GM18519 (cell line): ENCODE results near the gene FBRSL1.

ENCODE experiments used
- ATAC-seq: cut with Tn5 transposase; IDR thresholded peaks from one replicate; pipeline ENCODE4 v1.9.1; 2021; ENCODE audit warnings: mild to moderate bottlenecking, moderate library complexity; ENCODE audit not compliant: unreplicated experiment, low FRiP score

The FBRSL1 gene

DNA sequence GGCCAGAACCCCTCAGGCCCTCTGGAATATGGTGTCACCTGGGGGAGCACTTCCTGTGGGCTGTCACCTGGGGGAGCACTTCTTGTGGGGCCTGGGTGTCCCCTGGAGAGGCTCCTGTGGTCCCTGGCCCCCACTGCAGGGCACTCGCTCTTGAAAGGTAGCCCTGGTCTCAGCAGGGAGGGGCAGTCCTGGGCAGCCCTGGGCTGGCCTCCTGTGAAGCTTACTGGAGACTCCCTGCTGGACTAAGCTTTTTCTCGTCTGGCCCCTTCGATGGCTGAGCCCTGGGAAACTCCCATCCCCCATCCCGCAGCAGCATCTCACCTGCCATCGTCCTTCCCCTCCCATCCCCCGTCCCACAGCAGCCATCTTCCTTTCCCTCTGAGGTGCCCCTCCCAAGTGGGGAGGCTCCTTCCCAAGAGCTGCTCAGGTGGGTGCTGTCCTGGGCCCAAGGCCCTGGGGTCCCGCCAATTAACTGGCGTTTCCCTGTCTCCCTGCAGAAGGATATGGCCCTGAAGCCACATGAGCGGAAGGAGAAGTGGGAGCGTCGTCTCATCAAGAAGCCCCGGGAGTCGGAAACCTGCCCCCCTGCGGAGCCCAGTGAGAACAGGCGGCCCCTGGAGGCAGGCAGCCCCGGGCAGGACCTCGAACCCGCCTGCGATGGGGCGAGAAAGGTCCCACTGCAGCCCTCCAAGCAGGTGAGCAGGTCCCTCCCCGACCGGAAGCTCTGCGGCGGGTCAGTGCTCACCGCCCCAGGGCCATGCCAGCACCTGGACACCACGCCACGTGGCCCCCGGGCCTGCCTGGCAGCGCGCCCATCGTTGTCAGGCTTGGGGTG lies 17.9 kb downstream of the FBRSL1 start:
- ATAC-seq: no peak

DNA sequence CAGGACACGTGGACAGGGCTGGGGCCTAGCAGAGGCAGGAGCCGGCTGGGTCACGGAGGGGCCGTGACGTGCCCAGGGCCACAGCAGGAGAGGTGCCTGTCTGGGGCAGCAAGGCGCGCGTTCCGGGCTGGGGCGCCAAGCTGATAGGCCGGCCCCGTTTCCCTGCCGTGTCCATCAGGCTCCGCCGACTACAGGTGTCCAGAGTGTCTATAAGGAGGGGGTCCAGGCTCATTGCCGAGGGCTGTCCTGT lies 18.5 kb downstream of the FBRSL1 start:
- no peak for ATAC-seq

DNA sequence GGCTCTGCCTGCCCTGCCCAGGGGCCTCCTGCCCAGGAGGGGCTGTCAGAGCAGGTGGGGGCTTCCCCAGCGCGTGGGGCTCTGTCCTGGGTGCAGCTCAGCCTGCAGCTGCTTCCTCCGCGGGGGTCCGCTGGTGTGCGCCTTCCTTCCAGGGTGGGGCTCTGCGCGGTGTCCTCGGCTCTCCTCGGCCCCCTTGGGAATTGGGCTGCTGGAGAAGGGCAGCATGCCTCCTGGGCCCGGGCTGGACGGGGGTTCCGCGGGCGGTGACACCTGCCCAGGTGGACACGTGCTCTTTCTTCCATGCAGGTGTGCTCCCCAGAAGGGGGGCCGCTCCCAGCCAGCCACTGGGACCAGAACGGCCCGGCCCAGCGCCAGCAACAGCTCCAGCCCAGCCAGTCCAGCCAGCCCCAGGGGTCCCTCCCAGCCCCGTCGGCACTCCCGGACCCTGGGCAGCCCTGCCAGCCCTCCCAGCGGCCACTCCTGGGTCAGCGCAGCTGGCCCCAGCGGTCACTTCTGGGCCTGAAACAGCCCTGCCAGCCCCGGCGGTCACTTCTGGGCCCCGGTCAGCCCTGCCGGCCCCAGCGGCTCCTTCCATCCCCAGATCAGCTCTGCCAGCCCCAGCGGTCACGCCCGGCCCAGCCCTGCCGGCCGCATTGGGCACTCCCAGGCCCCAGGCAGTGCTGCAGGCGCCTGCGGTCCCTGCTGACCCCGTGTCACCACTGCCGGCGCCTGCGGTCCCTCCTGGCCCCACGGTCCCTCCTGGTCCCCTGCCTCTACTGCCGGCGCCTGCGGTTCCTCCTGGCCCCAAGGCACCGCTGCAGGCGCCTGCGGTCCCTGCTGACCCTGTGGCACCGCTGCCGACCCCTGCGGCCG lies 19.1 kb downstream of the FBRSL1 start:
- ATAC-seq: no peak

DNA sequence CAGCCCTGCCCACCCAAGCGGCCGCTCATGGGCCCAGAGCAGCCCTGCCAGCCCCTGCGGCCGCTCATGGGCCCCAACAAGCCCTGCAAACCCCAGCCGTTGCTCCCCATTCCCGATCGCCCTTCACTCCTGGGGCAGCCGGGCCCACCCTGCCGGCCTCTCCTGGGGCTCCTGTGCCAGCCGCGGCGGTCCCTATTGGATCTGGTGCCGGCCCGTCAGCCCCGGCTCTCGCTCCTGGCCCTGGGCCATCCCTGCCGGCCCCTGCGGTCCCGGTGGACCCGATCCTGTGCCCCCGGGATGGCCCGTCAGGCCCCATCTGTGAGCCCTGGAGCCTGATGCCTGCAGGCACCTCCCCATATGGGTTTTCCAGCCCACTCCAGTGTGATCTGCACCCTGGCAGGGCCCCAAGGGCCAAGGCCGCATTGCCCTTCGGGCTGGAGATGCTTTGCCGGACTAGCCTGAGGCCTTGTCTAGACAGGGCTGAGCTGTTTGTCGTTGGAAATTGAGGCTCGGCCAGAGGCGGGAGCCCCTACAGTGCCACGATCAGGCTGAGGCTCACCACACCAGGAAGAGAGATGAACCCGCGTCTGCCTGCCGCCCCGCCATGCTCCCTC lies 20.3 kb downstream of the FBRSL1 start:
- no peak for ATAC-seq

DNA sequence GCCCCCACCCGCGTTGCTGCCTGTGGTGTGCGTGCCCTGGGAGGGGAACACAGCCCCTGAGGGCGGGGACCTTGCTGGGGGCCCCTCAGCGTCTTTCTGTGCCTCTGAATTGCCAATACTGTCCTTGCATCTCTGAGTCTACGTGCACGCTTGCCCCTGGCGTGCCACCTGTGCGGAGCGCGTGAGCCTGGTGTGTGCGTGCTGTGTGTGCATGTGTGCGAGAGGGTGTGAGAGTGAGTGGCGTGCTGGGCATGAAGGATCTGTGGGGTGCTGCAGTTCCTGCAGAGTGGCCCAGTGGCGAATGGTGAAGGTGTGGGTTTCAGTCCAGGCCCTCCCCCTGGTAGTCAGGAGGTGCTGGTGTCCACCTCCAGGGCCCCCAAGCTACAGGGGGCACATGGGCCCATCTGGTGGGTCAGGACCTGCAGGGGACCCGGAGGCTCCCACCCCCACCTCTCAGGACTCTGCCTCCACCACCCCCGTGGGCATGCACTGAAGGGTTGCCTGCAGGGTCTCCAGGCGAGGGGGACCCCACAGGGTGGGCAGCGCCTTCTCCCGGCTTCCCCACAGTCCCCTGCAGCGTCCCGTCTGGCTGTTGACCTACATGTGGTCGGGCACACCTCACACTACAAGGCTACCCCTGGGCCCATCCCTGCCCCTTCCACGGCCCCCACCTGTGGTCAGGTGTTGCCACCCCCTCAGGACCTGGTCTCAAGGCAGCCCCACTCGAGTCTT lies 21.0 kb downstream of the FBRSL1 start:
- ATAC-seq: no peak

DNA sequence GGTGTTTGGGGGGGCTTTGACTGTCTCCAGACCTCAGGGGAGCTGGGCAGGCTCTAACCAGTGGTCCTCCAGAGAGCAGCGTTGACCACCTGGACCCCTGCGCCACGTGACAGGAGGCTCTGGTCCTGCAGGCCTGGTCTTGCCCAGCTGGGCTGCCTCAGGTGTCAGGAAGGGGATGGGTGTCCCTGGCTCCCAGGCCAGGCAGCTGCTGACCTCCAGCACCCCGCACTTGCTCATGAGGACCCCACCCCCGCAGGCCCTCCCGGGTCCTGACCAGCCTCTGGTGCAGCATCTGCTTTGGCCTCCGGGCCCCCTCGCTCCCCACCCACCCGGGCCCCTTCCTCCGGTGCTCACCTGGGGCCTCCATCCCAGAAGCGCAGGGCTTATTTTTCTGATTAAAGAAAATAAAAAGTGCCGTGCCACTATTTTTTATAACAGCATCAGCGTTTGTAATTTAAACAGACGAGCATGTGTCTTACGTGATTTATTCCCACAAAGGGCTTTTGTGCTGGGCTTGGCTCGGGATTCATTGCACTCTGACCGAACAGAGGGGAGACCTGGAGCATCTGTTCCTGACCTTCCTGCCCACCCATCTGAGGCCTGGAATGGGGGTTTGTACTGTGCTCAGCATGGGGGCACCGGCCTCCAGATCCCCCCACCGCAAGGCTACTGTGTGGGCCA lies 21.7 kb downstream of the FBRSL1 start:
- no peak for ATAC-seq

DNA sequence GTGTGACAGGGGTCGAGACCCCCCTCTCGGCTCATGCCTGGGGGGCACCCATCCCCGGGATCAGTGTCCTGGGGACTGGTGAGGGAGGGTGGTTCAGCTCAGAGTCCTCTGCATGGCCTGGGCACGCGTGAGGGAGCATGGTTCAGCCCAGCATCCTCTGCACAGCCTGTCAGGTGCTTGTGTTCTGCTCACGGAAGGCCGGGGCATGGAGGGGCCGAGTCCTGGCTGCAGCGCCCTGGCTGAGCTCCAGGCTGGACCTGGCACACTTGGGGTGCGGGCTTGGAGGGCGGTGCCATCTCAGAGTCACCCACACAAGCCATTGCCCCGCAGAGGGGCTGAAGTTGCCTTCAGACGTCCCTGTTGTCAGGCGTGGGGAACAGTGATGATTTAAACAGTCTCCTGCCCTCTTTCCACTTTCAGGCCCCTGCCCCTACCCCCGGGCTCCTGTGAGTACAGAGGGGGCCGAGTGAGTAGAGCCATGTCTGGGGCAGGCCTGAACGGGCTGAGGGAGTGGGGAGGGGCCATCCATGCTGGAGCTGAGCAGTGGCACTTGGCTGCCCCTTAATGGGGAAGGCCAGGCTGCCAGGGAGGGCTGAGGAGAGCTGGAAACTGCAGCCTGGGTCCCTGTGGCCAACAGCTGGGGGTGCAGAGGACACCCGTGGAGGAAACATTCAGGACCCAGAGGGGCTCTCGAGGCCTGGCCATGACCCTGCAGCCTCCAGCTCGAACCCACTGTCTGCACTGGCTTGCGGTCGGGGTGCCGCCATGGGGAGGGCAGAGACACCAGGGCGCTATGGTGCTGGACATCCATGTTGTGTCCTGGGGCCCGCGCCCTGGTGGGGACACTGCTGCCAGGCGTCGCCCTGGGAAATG lies 22.5 kb downstream of the FBRSL1 start:
- ATAC-seq: no peak

DNA sequence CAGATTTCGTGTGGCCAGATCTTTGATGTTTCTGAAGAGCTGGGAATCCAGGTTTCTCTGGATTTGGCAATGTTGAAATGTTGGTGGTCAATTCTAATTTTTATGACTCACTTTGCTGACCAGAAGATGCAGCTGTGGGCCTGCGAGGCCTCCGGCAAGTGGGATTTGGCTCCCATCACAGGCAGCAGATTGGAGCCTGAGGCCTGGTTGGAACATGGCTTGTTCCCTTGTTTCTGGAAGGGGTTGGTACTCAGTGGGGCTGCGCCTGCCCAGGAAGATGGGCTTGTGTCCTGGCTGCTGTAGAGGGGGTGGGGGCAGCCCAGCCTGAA lies 23.1 kb downstream of the FBRSL1 start:
- ATAC-seq: no peak

DNA sequence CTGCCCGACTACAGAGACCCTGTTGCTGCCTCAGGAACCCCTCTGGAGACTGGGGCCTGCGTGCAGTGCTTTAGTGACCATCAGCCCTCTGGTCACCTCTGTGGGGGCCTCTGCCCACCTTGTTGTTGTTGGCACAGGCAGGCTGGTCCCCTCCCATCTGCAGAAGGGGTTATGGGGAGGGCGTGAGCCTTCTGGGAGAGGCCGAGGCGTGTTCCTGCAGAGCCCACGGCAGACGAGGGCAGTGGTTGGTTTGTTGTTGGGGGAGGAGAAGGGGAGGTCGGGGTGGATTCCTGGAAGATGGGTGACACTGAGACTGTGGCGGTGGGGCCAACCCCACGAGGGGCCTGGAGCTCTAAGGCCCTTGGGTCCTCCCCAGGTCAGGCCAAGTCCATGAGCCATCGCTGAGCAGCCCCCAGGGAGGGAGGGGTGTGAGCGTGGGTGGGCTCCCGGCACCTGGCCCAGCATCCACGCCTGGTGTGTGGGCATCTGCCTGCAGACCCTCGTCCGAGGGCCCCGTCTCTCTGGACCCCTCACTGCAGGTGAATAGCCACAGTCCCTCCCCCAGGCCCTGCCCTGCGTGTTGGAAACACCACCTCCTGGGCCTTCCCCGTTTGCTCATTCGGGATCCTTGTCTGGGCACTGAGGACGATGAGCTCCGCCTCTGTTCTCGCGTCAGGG lies 23.6 kb downstream of the FBRSL1 start:
- no peak for ATAC-seq

DNA sequence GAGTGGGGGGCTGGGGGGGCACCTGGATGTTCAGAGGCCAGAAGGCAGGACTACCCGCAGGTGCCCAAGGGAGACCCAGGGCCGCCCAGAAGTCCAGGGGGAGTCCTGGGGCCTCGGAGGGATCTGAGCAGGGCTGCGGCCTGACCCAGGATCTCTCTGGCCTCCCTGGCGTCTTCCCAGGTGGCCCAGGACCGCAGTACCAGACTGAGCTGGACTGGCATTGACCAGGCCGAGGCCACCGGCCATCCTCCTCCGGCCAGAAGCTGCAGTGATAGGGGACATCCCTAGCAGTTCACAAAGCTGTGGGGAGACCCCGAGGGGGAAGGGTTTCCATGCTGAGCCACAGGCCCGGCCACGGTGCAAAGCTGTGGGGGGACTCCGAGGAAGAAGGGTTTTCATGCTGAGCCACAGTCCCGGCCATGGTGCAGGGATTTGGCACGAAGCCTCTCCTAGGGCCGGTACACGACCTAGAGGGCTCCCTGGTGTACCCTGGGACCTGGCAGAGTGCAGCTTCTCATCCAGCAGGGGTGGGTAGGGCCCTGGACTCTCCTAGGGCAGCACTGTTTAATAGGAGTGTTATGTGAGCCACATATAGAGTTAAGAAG lies 24.4 kb downstream of the FBRSL1 start:
- ATAC-seq: no peak

DNA sequence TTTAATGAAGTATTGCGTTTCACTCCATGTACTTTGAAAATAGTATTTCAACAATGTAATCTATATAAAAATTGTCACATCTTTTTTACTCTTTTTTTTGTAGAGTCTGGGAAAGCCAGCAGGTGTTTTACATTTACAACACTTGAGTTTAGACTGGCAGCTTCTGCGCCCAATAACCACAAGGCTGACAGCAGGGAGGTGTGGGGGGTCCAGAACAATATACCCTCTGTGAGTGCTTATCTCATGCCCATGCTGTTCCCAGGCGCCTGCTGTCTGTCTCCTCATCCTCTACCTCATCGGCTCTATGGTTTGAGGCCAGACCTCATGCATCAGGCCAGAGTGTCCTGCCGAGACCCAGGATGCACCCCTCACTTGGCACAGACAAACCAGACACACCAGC lies 24.9 kb downstream of the FBRSL1 start:
- ATAC-seq: no peak

DNA sequence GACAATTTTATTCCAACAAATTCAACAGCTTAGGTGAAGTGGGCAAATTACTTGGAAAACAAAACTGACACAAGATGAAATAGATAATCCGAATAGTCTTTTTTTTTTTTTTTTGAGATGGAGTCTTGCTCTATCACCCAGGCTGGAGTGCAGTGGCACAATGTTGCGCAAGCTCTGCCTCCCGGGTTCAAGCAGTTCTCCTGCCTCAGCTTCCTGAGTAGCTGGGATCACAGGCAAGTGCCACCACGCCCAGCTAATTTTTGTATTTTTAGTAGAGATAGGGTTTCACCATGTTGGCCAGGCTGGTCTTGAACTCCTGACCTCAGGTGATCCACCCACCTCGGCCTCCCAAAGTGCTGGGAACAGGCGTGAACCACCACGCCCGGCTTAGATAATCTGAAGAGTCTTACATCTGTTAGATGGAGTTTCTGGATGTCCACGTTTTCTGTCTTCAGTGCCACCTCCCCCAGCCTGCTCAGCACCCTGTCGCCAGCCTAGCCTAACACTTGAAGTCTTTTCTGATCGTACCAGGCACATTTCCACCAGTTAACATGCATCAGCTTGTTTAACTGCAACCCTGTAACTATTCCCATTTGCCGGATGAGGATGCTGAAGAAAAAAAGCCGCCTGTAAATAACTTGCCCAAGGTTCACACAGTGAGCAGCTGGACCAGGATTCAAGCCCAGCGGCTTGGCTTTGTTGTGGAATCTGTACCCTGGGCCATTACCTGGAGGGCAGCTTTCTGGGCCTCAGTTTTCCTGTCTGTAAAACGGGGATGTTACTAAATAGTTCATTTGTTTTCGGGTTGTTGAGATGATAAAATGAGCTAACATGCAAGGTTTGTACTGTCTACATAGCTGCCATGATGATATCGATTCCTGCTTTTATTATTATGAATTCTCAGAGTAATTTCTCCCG lies 26.4 kb downstream of the FBRSL1 start:
- no peak for ATAC-seq

DNA sequence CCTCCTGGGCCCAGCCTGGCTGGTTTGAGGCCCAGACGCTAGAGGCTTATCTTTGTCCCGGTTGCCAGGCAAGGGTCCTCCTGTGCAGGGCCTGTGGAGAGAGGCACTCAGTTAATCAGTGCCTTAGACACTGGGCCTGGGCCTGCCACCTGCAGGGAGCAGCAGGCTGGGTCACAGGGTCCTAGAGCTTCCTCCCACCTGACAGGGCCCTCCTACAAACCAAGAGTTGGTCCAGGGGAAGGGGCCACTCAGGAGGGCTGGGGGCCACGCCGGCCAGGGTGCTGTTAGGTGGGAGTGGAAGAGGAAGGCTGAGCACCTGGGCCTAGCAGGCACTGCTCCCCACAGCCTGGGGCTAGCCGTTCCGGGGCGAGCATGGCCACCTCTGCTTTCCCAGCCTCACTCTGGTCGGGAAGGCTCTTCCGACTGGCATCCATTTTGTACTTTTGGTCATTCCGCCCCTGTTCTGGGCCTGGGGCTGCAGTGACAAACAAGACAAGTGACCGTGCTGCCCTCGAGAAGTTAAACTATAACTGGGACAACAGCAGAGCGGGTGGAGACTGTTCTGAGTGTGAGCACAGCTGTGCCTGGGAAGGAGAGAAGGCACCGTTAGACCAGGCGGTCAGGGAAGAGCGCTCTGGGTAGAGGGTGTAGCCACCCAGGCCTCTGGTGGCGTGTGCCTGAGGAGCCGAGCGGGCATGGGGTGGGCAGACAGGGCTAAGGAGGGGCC lies 27.2 kb downstream of the FBRSL1 start:
- ATAC-seq: no peak

DNA sequence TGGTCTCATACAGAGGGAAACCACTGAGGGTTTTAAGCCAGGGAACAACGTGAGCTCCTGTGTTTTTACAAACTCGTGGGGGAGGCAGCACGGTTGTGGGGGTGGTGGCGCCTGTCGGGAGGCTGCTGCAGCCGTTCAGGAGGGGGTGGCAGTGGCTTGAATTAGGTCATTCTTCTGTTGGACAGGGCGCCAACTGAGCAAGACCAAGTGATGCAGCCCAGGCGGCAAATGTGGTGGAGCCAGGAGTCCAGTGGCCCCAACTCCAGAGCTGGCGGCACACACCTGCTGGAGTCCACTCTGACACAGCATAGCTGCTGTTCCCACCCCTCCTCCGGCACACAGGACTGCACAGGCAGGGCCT lies 27.8 kb downstream of the FBRSL1 start:
- no peak for ATAC-seq

DNA sequence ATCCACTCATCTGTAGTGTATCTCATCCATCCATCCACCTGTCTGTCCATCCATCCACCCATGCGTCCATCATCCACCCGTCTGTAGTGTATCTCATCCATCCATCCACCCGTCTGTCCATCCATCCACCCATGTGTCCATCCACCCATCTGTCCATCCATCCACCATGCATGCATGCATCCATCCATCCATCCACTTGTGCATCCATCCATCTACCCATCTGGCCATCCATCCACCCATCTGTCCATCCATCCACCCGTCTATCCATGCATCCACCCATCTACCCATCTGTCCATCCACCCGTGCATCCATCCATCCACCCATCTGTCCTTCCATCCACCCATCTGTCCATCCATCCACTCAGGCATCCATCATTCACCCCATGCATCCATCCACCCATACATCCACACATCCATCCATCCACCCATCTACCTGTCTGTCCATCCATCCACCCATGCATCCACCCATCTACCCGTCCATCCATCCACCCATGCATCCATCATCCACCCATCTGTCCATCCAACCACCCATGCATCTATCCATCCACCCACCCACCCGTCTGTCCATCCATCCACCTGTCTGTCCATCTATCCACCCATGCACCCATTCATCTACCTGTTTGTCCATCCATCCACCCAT lies 28.5 kb downstream of the FBRSL1 start:
- ATAC-seq: no peak

DNA sequence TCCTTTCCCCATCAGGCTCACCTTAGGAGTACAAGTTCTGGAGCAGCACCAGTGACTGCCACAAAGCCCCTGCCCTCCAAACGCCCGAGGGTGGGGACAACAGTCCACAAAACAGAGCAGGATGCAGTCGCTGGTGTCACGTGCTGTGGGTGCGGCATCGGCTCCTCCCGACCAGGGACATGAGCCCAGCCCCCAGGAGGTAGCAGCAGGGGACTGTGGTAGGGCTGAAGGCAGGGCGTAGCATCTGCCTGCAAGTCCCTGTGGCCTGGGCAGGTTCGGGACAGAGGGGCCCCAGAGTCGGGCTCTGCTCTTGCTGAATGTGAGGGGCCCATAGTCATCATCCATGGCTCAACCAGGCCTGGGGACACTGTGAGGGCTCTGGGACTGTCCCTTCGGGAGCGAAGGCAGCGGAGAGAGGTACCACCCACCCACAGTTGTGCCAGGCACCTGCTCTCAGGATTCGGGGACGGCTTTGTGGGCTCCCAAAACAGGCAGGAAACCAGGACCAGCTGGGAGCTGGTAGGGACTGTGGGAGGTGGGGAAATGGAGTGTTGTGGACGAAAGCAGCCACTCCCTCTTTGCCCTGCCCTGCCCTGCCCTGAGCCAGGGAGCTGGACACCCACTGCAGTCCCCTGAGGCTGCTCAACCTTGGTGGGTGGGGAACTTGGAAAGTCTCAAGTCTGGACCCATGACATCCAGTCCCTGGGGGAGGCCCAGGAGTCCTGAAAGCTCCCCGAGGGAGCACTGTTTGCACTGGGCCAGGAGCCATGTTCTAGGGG lies 30.7 kb downstream of the FBRSL1 start:
- no peak for ATAC-seq
